ENCODE measurements around the gene RNF112.
"Not testable (repeated sequence)": the region's sequence is repeated elsewhere in the genome, so short reads cannot be mapped to it uniquely, and the experiment has no call there.

The RNF112 gene

DNA sequence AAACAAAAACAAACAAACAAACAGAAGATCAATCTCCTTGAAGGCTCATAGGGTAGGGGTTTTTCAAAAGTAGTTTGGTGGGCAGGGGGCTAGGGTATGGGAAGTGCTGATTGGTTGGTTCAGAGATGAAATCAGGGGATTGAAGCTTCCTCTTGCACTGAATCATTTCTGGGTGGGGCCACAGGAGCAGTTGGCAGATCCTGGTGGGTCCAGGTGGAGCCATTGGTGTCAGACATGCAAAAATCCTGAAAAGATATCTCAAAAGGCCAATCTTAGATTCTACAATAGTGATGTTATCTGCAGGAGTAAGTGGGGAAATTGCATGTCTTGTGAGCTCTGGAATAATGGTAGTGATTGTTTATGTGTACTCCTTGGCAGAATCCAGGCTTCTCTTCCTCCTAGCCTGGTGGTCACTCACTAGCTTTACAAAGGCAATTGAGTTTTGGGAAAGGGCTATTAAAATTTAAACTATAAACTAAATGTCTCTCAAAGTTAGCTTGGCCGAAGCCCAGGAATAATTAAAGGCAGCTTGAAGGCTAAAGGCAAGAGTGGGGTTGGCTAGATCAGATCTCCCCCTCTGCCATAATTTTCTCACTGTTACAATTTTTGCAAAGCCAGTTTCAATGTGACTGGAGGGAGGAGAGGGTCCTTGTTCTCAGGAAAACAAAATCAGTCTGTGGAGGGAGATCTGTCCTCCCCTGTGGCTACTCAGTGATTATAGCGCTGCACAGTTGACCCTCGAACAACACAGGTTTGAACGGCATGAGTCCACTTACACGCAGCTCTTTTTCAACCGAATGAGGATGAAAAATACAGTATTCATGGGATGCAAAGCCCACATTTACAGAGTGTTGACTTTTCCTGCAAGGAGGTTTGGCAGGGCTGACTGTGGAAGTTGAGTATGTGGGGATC lies 45.2 kb downstream of the RNF112 start:
- no peak for DNase-seq

DNA sequence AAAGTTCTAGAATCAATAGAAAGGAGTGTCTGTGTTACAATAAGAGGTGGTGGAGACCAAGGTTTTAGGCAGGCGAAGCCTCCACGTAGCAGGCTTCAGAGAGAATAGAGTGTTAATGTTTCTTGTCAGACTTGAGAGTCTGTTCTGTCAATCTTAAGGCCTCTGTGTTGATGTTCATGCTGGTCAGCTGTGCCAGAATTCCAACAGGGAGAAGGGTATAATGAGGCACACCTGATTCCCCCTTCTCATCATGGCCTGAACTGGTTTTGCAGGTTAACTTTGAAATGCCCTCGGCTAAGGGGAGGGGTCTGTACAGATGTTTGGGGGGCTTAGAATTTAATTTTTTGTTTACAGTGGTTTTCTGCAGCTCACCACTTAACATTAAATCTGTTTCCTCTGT lies 46.0 kb downstream of the RNF112 start:
- no peak for DNase-seq

DNA sequence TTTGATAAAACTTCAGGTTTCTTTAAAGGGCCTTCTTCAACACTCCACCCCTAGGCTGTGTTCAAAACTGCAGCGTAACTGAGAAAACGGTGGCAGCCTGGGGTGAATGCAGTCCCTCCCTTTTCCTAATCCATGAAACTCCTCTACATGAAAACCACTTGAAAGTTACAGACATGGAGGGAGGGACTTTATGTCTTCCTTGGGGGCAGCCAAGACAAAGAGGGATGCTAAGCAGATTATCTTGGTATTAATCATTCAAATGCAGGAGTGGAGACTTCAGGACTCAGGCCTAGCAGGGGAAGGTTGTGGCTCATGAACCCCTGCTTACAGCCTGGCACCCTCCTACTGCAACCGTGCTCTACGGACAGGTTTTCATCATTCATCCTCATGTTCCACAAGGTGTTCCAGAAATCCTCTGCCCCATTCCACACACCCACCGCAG lies 46.8 kb downstream of the RNF112 start:
- DNase-seq: no peak

DNA sequence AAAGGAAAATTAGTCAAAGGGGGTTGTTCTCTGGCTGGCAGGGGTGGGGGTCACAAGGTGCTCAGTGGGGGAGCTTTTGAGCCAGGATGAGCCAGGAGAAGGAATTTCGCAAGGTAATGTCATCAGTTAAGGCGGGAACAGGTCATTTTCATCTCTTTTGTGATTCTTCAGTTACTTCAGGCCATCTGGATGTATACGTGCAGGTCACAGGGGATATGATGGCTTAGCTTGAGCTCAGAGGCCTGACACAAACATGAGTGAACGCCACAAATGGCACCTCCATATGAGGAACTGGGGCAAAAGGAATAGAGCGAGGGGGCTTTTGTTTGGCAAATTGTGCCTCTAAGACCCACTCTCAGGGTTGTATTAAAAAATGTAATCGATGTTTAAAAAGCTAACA lies 47.4 kb downstream of the RNF112 start:
- DNase-seq: not testable (repeated sequence)

DNA sequence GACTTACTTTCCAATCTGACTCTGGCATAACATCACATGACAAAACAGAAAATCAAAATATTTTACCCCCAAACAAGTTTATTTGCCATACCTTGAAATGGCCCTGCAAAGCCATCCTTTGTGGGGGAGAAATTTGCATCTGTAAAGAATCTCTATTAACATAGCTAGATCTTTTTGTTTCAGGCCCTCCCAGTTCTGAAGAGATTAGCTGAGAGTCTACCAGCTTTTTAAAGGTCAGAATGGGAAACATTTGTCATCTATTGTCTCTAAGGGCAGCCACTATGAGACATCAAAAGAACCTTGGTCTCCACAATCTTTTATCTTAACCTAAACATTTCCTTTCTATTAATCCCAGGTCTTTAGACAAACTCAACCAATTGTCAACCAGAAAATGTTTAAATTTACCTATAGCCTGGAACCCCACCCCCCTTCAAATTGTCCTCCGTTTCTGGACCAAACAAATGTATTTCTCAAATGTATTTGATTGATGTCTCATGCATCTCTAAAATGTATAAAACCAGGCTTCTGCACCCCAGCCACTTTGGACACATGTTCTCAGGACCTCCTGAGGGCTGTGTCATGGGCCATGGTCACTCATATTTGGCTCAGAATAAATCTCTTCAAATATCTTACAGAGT lies 48.1 kb downstream of the RNF112 start:
- not testable (repeated sequence) for DNase-seq

DNA sequence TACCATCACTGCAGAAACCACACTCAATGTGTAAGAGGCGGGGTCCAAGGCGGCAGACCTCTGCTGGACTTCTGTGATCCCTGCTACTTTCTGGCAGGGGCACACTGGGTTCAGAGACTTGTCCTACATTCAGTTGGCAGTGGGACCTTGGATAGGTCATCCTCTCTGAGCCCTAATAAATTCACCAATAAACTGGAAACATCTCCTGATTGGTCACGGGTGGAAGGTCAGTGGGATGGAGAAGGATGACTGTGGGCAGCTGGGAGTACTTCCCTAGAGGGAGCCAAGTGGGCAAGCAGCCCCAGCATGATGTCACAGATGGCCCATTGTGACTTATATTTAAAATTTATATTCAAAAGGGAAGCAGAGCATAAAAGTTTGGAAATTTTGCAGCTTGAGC lies 49.7 kb downstream of the RNF112 start:
- no peak for DNase-seq

DNA sequence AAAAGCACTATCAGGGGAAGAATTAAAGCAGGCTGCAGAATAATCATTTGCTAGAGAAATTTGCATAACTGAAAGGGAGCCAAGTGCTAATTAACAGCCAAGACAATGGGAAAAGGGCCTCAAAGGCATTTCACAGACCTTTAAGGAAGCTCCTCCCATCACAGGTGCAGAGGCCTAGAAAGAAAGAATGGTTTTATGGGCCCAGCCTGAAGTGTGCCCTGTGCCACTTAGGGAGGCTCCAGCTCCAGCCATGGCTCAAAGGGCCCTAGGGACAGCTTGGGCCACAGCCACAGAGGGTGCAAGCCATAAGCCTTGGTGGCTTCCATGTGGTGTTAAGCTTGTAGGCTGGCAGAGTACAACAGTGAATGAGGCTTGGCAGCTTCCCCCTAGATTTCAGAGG lies 50.1 kb downstream of the RNF112 start:
- DNase-seq: no peak

DNA sequence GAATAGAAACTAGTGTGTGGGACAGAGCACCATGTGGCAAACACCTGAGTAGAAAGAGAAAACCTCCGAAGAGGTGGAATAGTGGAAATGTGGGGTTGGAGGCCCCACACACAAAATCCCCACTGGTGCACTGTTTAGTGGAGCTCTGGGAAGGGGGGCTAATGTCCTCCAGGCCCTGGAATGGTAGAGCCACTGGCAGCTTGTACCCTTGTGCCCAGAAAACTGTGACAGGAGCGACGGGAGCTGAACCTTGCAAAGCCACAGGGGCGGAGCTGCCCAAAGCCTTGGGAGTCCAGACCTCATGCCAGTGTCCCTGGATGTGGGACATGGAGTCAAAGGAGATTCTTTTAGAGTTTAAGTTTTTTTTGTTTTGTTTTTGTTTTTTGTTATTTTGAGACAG lies 50.6 kb downstream of the RNF112 start:
- DNase-seq: no peak

DNA sequence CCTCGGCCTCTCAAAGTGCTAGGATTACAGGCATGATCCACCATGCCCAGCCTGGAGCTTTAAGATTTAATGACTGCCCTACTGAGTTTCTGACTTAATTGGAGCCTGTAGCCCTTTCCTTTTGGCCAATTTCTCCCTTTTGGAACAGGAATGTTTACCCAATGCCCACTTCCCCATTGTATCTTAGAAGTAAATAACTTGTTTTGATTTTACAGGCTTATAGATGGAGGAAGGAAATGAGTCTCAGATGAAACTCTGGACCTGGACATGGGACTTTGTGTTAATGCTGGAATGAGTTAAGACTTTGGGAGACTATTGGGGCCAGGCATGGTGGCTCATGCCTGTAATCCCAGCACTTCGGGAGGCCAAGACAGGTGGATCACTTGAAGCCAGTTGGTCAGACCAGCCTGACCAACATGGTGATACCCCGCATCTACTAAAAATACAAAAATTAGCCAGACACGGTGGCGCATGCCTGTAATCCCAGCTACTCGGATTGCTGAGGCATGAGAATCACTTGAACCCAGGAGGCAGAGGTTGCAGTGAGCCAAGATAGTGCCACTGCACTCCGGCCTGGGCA lies 51.5 kb downstream of the RNF112 start:
- DNase-seq: not testable (repeated sequence)

DNA sequence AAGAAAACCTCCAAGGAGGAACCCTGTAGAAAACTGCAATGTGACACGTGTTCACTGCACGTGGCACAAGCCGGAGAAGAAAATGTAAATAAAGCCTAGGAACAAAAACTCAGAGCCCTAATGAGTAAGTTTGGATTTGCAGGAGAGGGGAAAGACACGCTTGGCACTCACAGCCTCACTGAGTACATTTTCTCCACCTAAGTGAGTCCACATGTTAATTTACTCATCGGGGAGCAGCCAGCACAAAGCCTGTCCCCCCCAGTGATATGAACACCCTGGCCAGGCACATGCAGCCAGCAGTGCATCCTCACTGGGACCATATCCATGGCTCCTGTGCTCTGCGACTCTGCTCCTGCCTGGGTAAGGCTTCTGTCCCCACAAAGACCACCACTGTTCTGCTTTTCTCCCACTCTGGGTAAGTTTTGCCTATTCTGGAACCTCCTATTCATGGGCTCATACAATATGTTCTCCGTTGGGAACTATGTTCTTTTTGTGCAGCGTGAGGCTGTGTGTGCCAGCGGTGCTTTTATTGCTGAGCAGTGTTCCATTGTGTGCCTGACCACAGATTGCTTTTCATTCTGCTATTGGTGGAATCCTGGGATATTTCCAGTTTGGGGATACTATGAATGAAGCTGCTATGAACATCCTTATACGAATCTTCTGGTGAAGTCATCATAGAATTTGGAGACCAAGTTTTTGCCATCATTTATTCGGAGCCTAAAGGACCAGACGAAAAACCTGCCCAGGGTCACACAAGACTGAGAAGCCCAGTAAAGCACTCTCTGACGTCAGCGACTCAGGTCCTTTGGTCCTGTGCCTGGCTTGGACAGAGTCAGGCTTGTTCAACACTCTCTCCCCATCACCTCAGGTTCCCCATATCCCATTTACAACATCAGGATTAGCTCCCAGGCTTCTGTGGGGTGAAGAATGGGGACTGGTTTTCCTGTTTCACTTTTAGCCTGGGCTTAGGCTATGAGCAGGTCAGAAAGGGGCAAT lies 53.3 kb downstream of the RNF112 start:
- DNase-seq: no peak

All from KG1 (cell line).